PC-3 (cell line): ENCODE measurements around the gene GATA2.

ENCODE experiments used
- CTCF ChIP-seq: fragments of 300-600 bp; sonication (generic); conservative IDR thresholded peaks from 2 replicates; pipeline ENCODE4 v1.5.1; 2017; ENCODE audit warnings: antibody characterized with exemption, low read depth, mild to moderate bottlenecking, low read length
- EZH2phosphoT487 ChIP-seq: fragments of 300-600 bp; sonication (generic); IDR thresholded peaks from 2 replicates; pipeline ENCODE4 v1.6.1; 2018; ENCODE audit warnings: mild to moderate bottlenecking, antibody characterized with exemption, low read length, borderline replicate concordance

- TF ChIP-seq CTCF, result no peak
- TF ChIP-seq EZH2phosphoT487, result no peak
Measured at GRCh38 chr3:128479558-128480086, 13.4 kb downstream of the GATA2 start.
